Astrocyte of the spinal cord (primary cell): ENCODE data around the gene EME1.

Source experiments
- DNase-seq: peaks from one replicate; pipeline ENCODE4 v3.0.0; 2011; ENCODE audit warnings: low read depth, low spot score
- H3K4me3 ChIP-seq: 2 replicates; pipeline ENCODE4 v1.5.1; 2011; ENCODE audit warnings: low read depth, mild to moderate bottlenecking, low read length, moderate library complexity
- CTCF ChIP-seq: IDR thresholded peaks from 2 replicates; pipeline ENCODE4 v1.5.1; 2012; ENCODE audit warnings: low read depth, mild to moderate bottlenecking, low read length, inconsistent platforms
- in situ Hi-C: cut with HindIII; loops from 2 replicates; pipeline ENCODE4 v1.10.0; 2017; ENCODE audit warnings: low sequenced_read_pairs

Gene EME1

GRCh38 chr17:50388728-50389127 is 15.7 kb downstream of the EME1 start:
- in situ Hi-C loops = no loop called here
- TF ChIP-seq CTCF = no peak
- H3K4me3 ChIP-seq = no peak overlapping the region
- DNase-seq = no peak

- no peak for DNase-seq
- in situ Hi-C loops = no loop called here
- H3K4me3 ChIP-seq = no peak overlapping the region
- TF ChIP-seq CTCF = no peak
Measured at GRCh38 chr17:50389534-50389933, 16.5 kb downstream of the EME1 start.

GRCh38 chr17:50392621-50393020 is 19.6 kb downstream of the EME1 start:
- in situ Hi-C loops = no loop called here
- DNase-seq = no peak
- H3K4me3 ChIP-seq = no peak overlapping the region
- TF ChIP-seq CTCF = no peak

- no peak overlapping the region for H3K4me3 ChIP-seq
- in situ Hi-C loops = no loop called here
- no peak for TF ChIP-seq CTCF
- DNase-seq = no peak
Measured at GRCh38 chr17:50393700-50394099, 20.7 kb downstream of the EME1 start.

GRCh38 chr17:50394711-50395110 is 21.7 kb downstream of the EME1 start:
- no peak overlapping the region for H3K4me3 ChIP-seq
- in situ Hi-C loops = no loop called here
- no peak for TF ChIP-seq CTCF
- DNase-seq = no peak

- peak; percentile 50 for DNase-seq
- in situ Hi-C loops = no loop called here
- no peak for TF ChIP-seq CTCF
- peak overlapping the region; percentile 100 for H3K4me3 ChIP-seq
Measured at GRCh38 chr17:50396261-50397110, 23.5 kb downstream of the EME1 start.
